Keratinocyte (primary cell): ENCODE results near the gene RNF112.

Source experiments
- EZH2 ChIP-seq: IDR thresholded peaks from one replicate; pipeline ENCODE4 v1.6.1; 2012; ENCODE audit warnings: inconsistent platforms, mild to moderate bottlenecking, low read length, moderate library complexity
- TF ChIP-seq, protein P1 (sequence below), 3 experiments: IDR thresholded peaks in 1 of 3; conservative IDR thresholded peaks in 1 of 3; optimal IDR thresholded peaks in 1 of 3; 2 replicates in 2 of 3; 3 replicates in 1 of 3; pipeline versions ENCODE3 to v1.5.1; 2011; ENCODE audit warnings: low read length in 3 of 3, mild to moderate bottlenecking in 3 of 3, moderate library complexity in 2 of 3, control low read depth in 1 of 3, inconsistent platforms in 1 of 3; ENCODE audit not compliant: insufficient read depth in 2 of 3; ENCODE audit errors: extremely low read depth in 1 of 3

DNA sequence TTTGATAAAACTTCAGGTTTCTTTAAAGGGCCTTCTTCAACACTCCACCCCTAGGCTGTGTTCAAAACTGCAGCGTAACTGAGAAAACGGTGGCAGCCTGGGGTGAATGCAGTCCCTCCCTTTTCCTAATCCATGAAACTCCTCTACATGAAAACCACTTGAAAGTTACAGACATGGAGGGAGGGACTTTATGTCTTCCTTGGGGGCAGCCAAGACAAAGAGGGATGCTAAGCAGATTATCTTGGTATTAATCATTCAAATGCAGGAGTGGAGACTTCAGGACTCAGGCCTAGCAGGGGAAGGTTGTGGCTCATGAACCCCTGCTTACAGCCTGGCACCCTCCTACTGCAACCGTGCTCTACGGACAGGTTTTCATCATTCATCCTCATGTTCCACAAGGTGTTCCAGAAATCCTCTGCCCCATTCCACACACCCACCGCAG is 46.8 kb downstream of the RNF112 start:
- TF ChIP-seq EZH2, result no peak
- TF ChIP-seq, protein P1, sequence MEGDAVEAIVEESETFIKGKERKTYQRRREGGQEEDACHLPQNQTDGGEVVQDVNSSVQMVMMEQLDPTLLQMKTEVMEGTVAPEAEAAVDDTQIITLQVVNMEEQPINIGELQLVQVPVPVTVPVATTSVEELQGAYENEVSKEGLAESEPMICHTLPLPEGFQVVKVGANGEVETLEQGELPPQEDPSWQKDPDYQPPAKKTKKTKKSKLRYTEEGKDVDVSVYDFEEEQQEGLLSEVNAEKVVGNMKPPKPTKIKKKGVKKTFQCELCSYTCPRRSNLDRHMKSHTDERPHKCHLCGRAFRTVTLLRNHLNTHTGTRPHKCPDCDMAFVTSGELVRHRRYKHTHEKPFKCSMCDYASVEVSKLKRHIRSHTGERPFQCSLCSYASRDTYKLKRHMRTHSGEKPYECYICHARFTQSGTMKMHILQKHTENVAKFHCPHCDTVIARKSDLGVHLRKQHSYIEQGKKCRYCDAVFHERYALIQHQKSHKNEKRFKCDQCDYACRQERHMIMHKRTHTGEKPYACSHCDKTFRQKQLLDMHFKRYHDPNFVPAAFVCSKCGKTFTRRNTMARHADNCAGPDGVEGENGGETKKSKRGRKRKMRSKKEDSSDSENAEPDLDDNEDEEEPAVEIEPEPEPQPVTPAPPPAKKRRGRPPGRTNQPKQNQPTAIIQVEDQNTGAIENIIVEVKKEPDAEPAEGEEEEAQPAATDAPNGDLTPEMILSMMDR (optimal IDR thresholded peaks at IDR 0.05 in 1 of 3, IDR thresholded peaks at IDR 0.05 in 1 of 3, conservative IDR thresholded peaks at IDR 0.05 in 1 of 3; ENCODE audit: extremely low read depth in 1 of 3, insufficient read depth in 2 of 3, low read length in 3 of 3), result no peak
